Left lung (tissue), 10 donors: ENCODE data around the gene KDELR3. TPM values are rescaled to one million over a fixed set of nuclear protein-coding genes. Genes with fewer than 3 reads are reported as not detected.

ENCODE experiments used
- ATAC-seq: fragments of 200-7000 bp; cut with Tn5 transposase; one replicate; pipeline ENCODE4 v1.9.1; 2020; ENCODE audit warnings: moderate library complexity
- DNase-seq, 4 donors: peaks; one replicate each; pipeline ENCODE4 v3.0.0-alpha.2; 2013 to 2020
- H3K27ac ChIP-seq, 2 donors: fragments of 200-600 bp; sonication (generic) in 1 of 2; one replicate each; pipeline versions ENCODE4 v1.5.0 to v1.8.0; 2020 to 2021
- H3K27me3 ChIP-seq, 2 donors: fragments of 200-600 bp; sonication (generic) in 1 of 2; one replicate each; pipeline versions ENCODE4 v1.5.0 to v1.8.0; 2020 to 2021
- H3K36me3 ChIP-seq, 2 donors: fragments of 200-600 bp; sonication (generic) in 1 of 2; one replicate each; pipeline versions ENCODE4 v1.5.0 to v1.8.0; 2020 to 2021
- H3K4me1 ChIP-seq, 2 donors: fragments of 200-600 bp; one replicate each; pipeline ENCODE4 v1.8.0; 2021
- H3K4me3 ChIP-seq, 2 donors: fragments of 200-600 bp; sonication (generic) in 1 of 2; one replicate each; pipeline versions ENCODE4 v1.5.0 to v1.8.0; 2020 to 2021; ENCODE audit warnings: mild to moderate bottlenecking in 1 of 2
- H3K9me3 ChIP-seq, 2 donors: fragments of 200-600 bp; sonication (generic) in 1 of 2; one replicate each; pipeline versions ENCODE4 v1.5.0 to v1.8.0; 2020 to 2021
- CTCF ChIP-seq, 2 donors: fragments of 200-600 bp; sonication (generic) in 1 of 2; IDR thresholded peaks; one replicate each; pipeline versions ENCODE4 v1.5.0 to v1.8.0; 2021; ENCODE audit warnings: antibody characterized with exemption in 2 of 2
- intact Hi-C, 2 donors: fragments of 100-400 bp; cut with DNase I; formaldehyde crosslinking; loops; one replicate each; pipeline versions ENCODE4 v1.11.2 to v1.14.2; 2022
- polyA plus RNA-seq, 6 donors: library from polyadenylated mRNA; unstranded; fragments of 120-200 nt; gene quantifications; one replicate each; pipeline ENCODE4 v1.2.1, GENCODE V29; 2013; ENCODE audit not compliant: insufficient read length in 6 of 6
- total RNA-seq, 2 donors: library from RNA; stranded (reverse); fragmentation: NEBNext Ultra II Directional; extraction: Animal tissue kit (Norgen Biotek cat#: 25700); gene quantifications; one replicate each; pipeline ENCODE4 v1.2.1, GENCODE V29; 2021
- donor health status: DM: no; HTN: yes; CAD: no.
- donor health status: DM: no; HTN: no; CAD: no.

Gene KDELR3
- total and polyA plus RNA-seq, 8 donors, result 5.5 to 53.8 (median 7.7) TPM

- intact Hi-C loops, result no loop called here
- ATAC-seq (peak; percentile 93), DNase-seq (peak; percentile 71 to 90 (median 84))
- no peak for TF ChIP-seq CTCF (IDR thresholded peaks at IDR 0.05)
- H3K27me3 ChIP-seq, result peaks cover 18 to 97% of the 10 kb centered on the region in 2 donors
- H3K9me3 ChIP-seq, result no peaks in the 10 kb centered on the region
- no peaks in the 10 kb centered on the region for H3K36me3 ChIP-seq
- peaks cover 6 to 16% of the 10 kb centered on the region in 2 donors for H3K4me1 ChIP-seq
- H3K27ac ChIP-seq, result no peak overlapping the region
- H3K4me3 ChIP-seq, result no peak overlapping the region
These were observed 6.3 kb upstream of the KDELR3 start for GRCh38 chr22:38461414-38462081.

GRCh38 chr22:38462960-38463784 is 4.7 kb upstream of the KDELR3 start:
- no peaks in the 10 kb centered on the region for H3K9me3 ChIP-seq
- peaks cover 15 to 99% of the 10 kb centered on the region in 2 donors for H3K27me3 ChIP-seq
- peaks cover 10 to 27% of the 10 kb centered on the region in 2 donors for H3K4me1 ChIP-seq
- DNase-seq (peak in 2 of 4 donors; percentile 50 to 74), ATAC-seq (no peak)
- H3K4me3 ChIP-seq, result no peak overlapping the region
- H3K36me3 ChIP-seq, result no peaks in the 10 kb centered on the region
- no peak for TF ChIP-seq CTCF (IDR thresholded peaks at IDR 0.05)
- intact Hi-C loops, result no loop called here
- no peak overlapping the region for H3K27ac ChIP-seq

- Histone ChIP-seq H3K27ac (no peak overlapping the region), H3K36me3 (no peaks in the 10 kb centered on the region), H3K27me3 (peaks cover 8 to 90% of the 10 kb centered on the region in 2 donors), H3K4me1 (peaks cover 13 to 36% of the 10 kb centered on the region in 2 donors), H3K4me3 (no peak overlapping the region), H3K9me3 (no peaks in the 10 kb centered on the region)
- no peak for TF ChIP-seq CTCF (IDR thresholded peaks at IDR 0.05)
- peak in 2 of 4 donors; percentile 19 to 53 for DNase-seq
- intact Hi-C loops, result no loop called here
- no peak for ATAC-seq
These were observed 2.8 kb upstream of the KDELR3 start for GRCh38 chr22:38464992-38465672.

- Histone ChIP-seq H3K36me3 (no peaks in the 10 kb centered on the region), H3K9me3 (no peaks in the 10 kb centered on the region), H3K27me3 (peaks cover 8 to 82% of the 10 kb centered on the region in 2 donors), H3K4me3 (no peak overlapping the region), H3K27ac (no peak overlapping the region), H3K4me1 (peaks cover 13 to 36% of the 10 kb centered on the region in 2 donors)
- ATAC-seq (no peak), DNase-seq (peak in 1 of 4 donors; percentile 65)
- intact Hi-C loops, result no loop called here
- no peak for TF ChIP-seq CTCF (IDR thresholded peaks at IDR 0.05)
These were observed 2.0 kb upstream of the KDELR3 start for GRCh38 chr22:38465673-38466490.
